ENCODE data around the gene GRB14. TPM values are rescaled to one million over a fixed set of nuclear protein-coding genes. Genes with fewer than 3 reads are reported as not detected.

The GRB14 gene
- total and polyA plus RNA-seq, 7 donors, result 0.74 to 30.0 (median 4.8) TPM

DNA sequence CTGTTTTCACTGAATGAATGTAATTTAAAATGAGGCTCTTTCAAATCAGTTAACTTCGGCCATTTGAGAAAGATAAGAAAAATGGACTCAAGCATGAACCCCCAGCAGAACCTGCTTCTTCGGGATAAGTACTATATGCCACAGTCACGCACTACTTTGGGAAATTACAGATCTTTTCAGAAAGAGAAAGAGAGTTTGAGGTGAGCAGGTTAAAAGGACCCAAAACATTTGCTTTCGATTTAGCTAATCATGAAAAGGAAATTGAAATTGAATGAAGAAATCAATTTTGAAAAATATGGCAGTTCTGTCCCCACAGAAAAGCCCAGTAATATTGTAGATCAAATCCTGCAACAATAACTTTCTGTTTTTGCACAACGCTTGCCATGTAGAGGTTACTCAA lies 156.9 kb downstream of the GRB14 start:
- H3K36me3 ChIP-seq (ENCODE audit: insufficient read depth in 1 of 2, low read depth in 1 of 2), result no peaks in the 10 kb centered on the region
- H3K9me3 ChIP-seq, result no peaks in the 10 kb centered on the region
- DNase-seq (no peak), ATAC-seq (no peak)
- WGBS, 3 donors, result 78 to 85% (median 84%) methylated on average over 5 of the region's 5 CpGs
- TF ChIP-seq, protein P1, sequence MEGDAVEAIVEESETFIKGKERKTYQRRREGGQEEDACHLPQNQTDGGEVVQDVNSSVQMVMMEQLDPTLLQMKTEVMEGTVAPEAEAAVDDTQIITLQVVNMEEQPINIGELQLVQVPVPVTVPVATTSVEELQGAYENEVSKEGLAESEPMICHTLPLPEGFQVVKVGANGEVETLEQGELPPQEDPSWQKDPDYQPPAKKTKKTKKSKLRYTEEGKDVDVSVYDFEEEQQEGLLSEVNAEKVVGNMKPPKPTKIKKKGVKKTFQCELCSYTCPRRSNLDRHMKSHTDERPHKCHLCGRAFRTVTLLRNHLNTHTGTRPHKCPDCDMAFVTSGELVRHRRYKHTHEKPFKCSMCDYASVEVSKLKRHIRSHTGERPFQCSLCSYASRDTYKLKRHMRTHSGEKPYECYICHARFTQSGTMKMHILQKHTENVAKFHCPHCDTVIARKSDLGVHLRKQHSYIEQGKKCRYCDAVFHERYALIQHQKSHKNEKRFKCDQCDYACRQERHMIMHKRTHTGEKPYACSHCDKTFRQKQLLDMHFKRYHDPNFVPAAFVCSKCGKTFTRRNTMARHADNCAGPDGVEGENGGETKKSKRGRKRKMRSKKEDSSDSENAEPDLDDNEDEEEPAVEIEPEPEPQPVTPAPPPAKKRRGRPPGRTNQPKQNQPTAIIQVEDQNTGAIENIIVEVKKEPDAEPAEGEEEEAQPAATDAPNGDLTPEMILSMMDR (IDR thresholded peaks at IDR 0.05), result no peak
- no peak overlapping the region for H3K4me3 ChIP-seq
- no peak overlapping the region for H3K27ac ChIP-seq
- H3K27me3 ChIP-seq (ENCODE audit: insufficient read depth in 3 of 3, low read length in 2 of 3), result no peaks in the 10 kb centered on the region
- intact Hi-C loops (cut with DNase I), result no loop called here
- H3K4me1 ChIP-seq, result no peaks in the 10 kb centered on the region

DNA sequence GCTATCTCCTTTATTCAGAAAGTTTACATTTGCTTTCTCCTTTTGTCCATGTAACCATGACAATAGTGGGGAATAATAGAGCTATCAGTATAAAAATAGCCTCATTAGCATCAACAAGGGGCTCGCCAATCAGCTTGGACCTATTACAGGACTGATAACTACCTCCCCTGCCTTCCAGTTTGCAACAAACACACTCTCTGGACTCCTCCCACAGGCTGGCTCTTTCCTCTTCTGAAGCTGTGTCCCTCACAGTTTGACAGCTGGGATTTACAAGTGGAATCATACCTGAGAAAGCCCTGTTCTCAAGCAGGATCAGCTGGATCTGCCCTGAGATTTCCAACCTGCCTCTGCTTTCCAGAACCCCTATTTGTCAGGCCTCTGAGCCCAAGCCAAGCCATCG lies 162.5 kb downstream of the GRB14 start:
- intact Hi-C loops (cut with DNase I), result no loop called here
- TF ChIP-seq, protein P1 (IDR thresholded peaks at IDR 0.05), result no peak
- Histone ChIP-seq H3K27me3 (ENCODE audit: insufficient read depth in 3 of 3, low read length in 2 of 3) (no peaks in the 10 kb centered on the region), H3K4me1 (no peaks in the 10 kb centered on the region), H3K4me3 (no peak overlapping the region), H3K27ac (no peak overlapping the region), H3K36me3 (ENCODE audit: insufficient read depth in 1 of 2, low read depth in 1 of 2) (no peaks in the 10 kb centered on the region), H3K9me3 (no peaks in the 10 kb centered on the region)
- 79 to 84% (median 83%) methylated on average over 2 of the region's 2 CpGs for WGBS, 3 donors
- DNase-seq, result no peak
- ATAC-seq, result no peak

DNA sequence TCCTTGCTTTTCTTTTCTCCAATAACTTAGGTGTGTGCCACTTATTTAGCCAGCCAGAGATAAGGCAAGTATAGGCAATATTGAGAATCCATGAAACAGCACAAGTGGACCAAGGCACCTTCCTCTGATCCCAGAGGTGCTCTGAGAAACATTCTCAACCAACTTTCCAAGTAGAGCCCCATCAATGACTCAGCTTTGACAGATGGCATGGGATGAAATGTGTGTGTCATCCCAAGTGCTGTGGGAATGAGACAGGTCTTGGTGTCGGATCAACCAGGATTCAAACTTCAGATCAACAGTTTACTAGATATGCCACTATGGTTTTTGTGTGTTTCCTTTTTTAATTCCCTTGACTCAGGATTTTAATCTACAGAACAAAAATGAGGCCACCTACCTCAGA lies 164.0 kb downstream of the GRB14 start:
- H3K27me3 ChIP-seq (ENCODE audit: insufficient read depth in 3 of 3, low read length in 2 of 3), result no peaks in the 10 kb centered on the region
- H3K9me3 ChIP-seq, result no peaks in the 10 kb centered on the region
- TF ChIP-seq, protein P1 (IDR thresholded peaks at IDR 0.05), result no peak
- no peak for ATAC-seq
- no peak overlapping the region for H3K4me3 ChIP-seq
- no peaks in the 10 kb centered on the region for H3K4me1 ChIP-seq
- intact Hi-C loops (cut with DNase I), result no loop called here
- WGBS, 3 donors, result 86 to 92% (median 90%) methylated on average over 1 of the region's 1 CpG
- H3K27ac ChIP-seq, result no peak overlapping the region
- no peak for DNase-seq
- no peaks in the 10 kb centered on the region for H3K36me3 ChIP-seq (ENCODE audit: insufficient read depth in 1 of 2, low read depth in 1 of 2)

DNA sequence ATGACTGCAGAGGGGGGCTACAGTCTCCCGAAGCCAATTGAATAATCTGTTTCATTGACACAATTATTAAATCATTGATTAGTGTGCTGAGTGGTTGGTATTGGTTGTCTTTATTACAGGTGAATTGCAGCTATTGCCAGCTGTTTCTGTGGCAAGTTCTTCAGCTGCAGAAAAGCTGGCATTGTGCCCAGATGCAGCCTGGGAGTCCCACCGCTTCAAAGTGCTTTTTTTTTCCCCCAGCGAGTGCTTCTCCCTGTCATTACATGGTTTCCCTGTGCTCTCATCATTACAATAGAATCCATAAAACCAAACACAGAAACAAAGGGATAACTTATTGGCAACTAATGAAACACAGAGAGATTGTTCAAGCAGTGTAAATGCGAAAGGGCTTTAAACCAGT lies 164.7 kb downstream of the GRB14 start:
- H3K36me3 ChIP-seq (ENCODE audit: insufficient read depth in 1 of 2, low read depth in 1 of 2), result no peaks in the 10 kb centered on the region
- H3K4me1 ChIP-seq, result no peaks in the 10 kb centered on the region
- DNase-seq (no peak), ATAC-seq (no peak)
- H3K9me3 ChIP-seq, result no peaks in the 10 kb centered on the region
- H3K4me3 ChIP-seq, result no peak overlapping the region
- TF ChIP-seq, protein P1 (IDR thresholded peaks at IDR 0.05), result no peak
- H3K27me3 ChIP-seq (ENCODE audit: insufficient read depth in 3 of 3, low read length in 2 of 3), result no peaks in the 10 kb centered on the region
- H3K27ac ChIP-seq, result no peak overlapping the region
- intact Hi-C loops (cut with DNase I), result no loop called here
- WGBS, 3 donors, result 24 to 32% (median 27%) methylated on average over 4 of the region's 4 CpGs

DNA sequence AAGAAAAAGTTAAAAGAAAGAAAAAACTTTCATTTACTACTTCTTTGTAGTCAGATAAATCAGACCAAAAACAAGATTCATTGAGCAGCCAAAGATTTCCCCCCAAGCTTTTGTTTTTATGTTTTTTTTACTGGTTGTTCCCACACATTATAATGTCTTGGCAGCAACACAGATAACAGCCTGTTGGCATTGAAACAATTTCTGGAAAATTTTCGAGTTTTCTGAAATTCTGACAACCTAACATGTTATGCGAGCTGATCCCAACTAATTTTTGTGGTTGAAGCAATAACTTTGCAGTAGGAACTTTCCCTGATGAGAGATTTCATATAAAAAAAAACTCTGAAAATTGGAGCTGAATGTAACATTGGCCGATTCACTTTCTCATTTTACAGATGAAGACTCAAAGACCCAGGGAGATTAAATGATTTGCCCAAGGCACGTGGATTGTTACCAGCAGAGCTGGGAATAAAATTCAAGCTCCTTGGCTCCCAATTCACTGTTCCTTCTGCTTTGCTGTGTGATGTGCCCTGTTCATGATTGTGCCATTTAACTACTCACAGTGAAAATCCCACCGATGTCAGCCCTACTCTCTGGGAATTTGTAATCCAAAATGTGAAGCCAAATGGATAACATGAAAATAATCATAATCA lies 167.5 kb downstream of the GRB14 start:
- Histone ChIP-seq H3K27me3 (ENCODE audit: insufficient read depth in 3 of 3, low read length in 2 of 3) (no peaks in the 10 kb centered on the region), H3K4me3 (no peak overlapping the region), H3K9me3 (no peaks in the 10 kb centered on the region), H3K4me1 (no peaks in the 10 kb centered on the region), H3K36me3 (ENCODE audit: insufficient read depth in 1 of 2, low read depth in 1 of 2) (no peaks in the 10 kb centered on the region), H3K27ac (no peak overlapping the region)
- DNase-seq (no peak), ATAC-seq (no peak)
- TF ChIP-seq, protein P1 (IDR thresholded peaks at IDR 0.05), result no peak
- WGBS, 3 donors, result 28 to 44% (median 32%) methylated on average over 5 of the region's 5 CpGs
- intact Hi-C loops (cut with DNase I), result no loop called here
